Esophagus (tissue), 2 donors: Measurements from ENCODE around the gene ZNF8. TPM values are rescaled to one million over a fixed set of nuclear protein-coding genes. Genes with fewer than 3 reads are reported as not detected.

ENCODE experiments used
- H3K27ac ChIP-seq, 2 donors: one replicate each; pipeline ENCODE4 v1.5.1; 2013; ENCODE audit warnings: low read depth in 2 of 2, mild to moderate bottlenecking in 2 of 2, inconsistent platforms in 1 of 2, low read length in 1 of 2, moderate library complexity in 1 of 2
- H3K27me3 ChIP-seq, 2 donors: one replicate each; pipeline ENCODE4 v1.6.1; 2013; ENCODE audit warnings: low read length in 2 of 2, control low read depth in 1 of 2, mild to moderate bottlenecking in 1 of 2; ENCODE audit not compliant: insufficient read depth in 2 of 2, control insufficient read depth in 1 of 2
- H3K36me3 ChIP-seq, 2 donors: one replicate each; pipeline ENCODE4 v1.6.1; 2013; ENCODE audit warnings: low read length in 1 of 2; ENCODE audit not compliant: control insufficient read depth in 2 of 2, insufficient read depth in 2 of 2
- H3K4me1 ChIP-seq, 2 donors: one replicate each; pipeline ENCODE4 v1.6.1; 2013; ENCODE audit warnings: low read length in 1 of 2; ENCODE audit not compliant: control insufficient read depth in 2 of 2, insufficient read depth in 2 of 2
- H3K4me3 ChIP-seq, 2 donors: one replicate each; pipeline ENCODE4 v1.5.1; 2013; ENCODE audit warnings: low read length in 2 of 2, mild to moderate bottlenecking in 2 of 2, low read depth in 1 of 2, moderate library complexity in 1 of 2
- H3K9me3 ChIP-seq, 2 donors: one replicate each; pipeline ENCODE4 v1.6.1; 2013; ENCODE audit warnings: mild to moderate bottlenecking in 2 of 2, low read depth in 1 of 2, low read length in 1 of 2, moderate library complexity in 1 of 2; ENCODE audit not compliant: control insufficient read depth in 2 of 2, insufficient read depth in 1 of 2
- WGBS, 2 donors: extraction: QIAGEN DNeasy Blood & Tissue Kit; methylation state at CpG; one replicate each; pipeline ENCODE4 v1.1.7; 2013; 5-methylcytosine and 5-hydroxymethylcytosine counted together
- polyA plus RNA-seq, 2 donors: library from polyadenylated mRNA; stranded (reverse); fragments of 200-250 nt; gene quantifications; one replicate each; pipeline ENCODE4 v1.2.3, GENCODE V29; 2013
- donor health status: healthy with polysubstance abuse.
- donor health status: Bipolar disorder and iron deficiency.

ZNF8 gene
- polyA plus RNA-seq, 2 donors, result 0.91 to 1.6 TPM

DNA sequence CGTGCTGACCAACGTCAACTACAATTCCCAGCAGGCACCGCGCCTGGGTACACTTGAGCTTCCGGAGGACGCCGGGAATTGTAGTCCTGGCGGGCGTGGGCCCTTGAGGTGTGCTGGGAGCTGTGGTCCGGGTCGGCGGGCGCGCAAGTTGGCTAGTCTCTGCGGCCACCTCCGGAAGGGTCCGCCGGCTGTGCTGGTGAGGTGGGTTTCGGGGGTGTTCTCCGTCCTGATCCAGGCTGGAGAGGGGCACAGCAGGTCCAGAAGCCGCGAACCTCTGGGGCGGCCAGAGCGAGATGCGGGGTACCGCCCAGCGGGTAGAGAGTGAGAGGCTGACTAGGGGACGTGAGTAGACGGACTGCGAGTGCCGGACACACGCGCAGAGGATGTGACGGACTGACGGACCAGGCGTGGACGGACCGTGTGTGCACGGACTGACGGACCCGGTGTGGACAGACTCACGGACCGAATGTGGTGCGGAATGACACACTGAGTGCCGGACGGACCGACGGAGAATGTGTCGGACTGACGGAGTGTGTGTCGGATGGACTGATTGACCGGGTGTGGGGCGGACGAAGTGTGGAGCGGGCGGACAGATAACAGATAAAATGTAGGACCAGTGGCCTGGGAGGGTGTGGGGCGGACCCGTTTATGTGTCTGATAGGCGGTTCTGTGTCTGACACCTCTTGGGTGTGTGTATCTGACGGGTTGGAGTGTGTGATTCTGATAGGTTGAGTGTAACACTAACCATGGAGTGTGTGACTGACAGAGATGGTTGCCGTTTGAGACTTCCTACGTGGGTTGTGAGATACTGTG lies 48.4 kb downstream of the ZNF8 start, which contains the start of gene ZSCAN22:
Gene ZSCAN22 (plus strand): TSS at position 81 of the 813 bp plus-strand sequence. CDS start 7,809 bp downstream, outside the sequence.
- peak within 1 kb of the TSS; percentile 86 to 95 for H3K4me3 ChIP-seq
- no peaks in the 10 kb centered on the region for H3K9me3 ChIP-seq
- peak within 1 kb of the TSS; percentile 94 to 97 for H3K27ac ChIP-seq
- no peaks in the 10 kb centered on the region for H3K36me3 ChIP-seq
- peaks cover 0 to 8% of the 10 kb centered on the region in 2 donors for H3K4me1 ChIP-seq
- H3K27me3 ChIP-seq, result no peaks in the 10 kb centered on the region
- 0% methylated on average over 62 of the region's 62 CpGs for WGBS, 2 donors

DNA sequence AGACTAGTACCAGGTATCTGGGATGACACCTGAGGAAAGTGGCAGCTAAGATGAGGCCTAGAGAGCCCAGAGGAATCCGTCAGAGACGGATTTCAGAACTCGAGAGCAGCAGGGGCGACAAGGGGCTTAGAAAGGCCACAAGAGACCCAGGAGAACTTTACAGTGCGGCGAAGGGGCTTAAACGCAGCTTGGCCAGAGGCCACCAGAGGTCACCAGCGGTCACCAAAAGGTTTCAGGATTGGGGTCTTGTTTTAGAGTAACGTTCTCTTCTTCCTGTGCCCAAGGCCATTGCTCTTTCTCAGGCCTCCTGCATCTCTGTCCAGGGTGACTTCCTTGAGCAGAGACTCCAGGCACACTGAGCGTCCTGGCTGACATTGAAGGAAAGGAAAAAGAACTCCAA lies 50.2 kb downstream of the ZNF8 start:
- H3K27me3 ChIP-seq, result no peaks in the 10 kb centered on the region
- 70 to 72% methylated on average over 10 of the region's 10 CpGs for WGBS, 2 donors
- no peaks in the 10 kb centered on the region for H3K9me3 ChIP-seq
- no peak overlapping the region for H3K4me3 ChIP-seq
- H3K4me1 ChIP-seq, result peaks cover 0 to 8% of the 10 kb centered on the region in 2 donors
- H3K36me3 ChIP-seq, result no peaks in the 10 kb centered on the region
- no peak overlapping the region for H3K27ac ChIP-seq

DNA sequence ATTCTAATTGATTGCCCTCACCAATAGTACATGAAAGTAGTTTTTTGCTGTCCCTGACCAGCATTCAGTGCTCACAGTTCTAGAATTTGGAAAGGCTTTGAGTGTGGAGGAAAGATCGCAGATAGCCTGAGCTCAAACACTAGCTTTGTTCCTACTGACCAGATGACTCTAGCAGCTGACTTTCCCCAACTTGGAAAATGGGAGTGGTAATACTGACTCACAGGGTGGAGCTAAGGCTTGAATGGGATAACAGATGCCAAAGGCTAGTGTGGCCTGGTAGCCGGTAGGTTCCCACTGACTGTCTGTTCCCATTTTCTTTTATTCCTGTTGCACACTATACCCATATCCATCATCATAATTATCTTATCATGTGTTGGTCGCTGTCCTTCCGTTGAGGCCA lies 51.7 kb downstream of the ZNF8 start:
- Histone ChIP-seq H3K27me3 (no peaks in the 10 kb centered on the region), H3K9me3 (no peaks in the 10 kb centered on the region), H3K4me1 (peaks cover 0 to 8% of the 10 kb centered on the region in 2 donors), H3K36me3 (peaks cover 4 to 5% of the 10 kb centered on the region in 2 donors), H3K4me3 (no peak overlapping the region), H3K27ac (no peak overlapping the region)
- 66 to 84% methylated on average over 4 of the region's 4 CpGs for WGBS, 2 donors

DNA sequence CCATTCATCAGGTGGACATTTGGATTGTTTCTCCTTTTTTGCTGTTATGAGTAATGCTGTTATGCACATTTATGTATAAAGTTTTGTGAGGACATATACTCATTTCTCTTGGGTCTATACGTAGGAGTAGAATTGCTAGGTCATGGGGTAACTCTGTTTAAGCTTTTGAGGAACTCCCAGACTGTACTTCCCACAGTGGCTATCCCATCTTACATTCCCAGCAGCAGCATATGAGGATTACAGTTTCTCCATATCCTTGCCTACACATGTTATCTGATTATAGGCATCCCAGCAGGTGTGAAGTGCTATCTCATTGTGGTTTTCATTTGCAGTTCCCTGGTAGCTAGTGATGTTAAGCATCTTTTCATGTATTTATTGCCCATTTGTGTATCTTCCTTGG lies 53.9 kb downstream of the ZNF8 start:
- H3K4me1 ChIP-seq, result peaks cover 0 to 3% of the 10 kb centered on the region in 2 donors
- no peaks in the 10 kb centered on the region for H3K27me3 ChIP-seq
- H3K4me3 ChIP-seq, result no peak overlapping the region
- peaks cover 11 to 22% of the 10 kb centered on the region in 2 donors for H3K36me3 ChIP-seq
- 90 to 95% methylated on average over 1 of the region's 1 CpG for WGBS, 2 donors
- H3K9me3 ChIP-seq, result peaks cover 0 to 2% of the 10 kb centered on the region in 2 donors
- no peak overlapping the region for H3K27ac ChIP-seq

DNA sequence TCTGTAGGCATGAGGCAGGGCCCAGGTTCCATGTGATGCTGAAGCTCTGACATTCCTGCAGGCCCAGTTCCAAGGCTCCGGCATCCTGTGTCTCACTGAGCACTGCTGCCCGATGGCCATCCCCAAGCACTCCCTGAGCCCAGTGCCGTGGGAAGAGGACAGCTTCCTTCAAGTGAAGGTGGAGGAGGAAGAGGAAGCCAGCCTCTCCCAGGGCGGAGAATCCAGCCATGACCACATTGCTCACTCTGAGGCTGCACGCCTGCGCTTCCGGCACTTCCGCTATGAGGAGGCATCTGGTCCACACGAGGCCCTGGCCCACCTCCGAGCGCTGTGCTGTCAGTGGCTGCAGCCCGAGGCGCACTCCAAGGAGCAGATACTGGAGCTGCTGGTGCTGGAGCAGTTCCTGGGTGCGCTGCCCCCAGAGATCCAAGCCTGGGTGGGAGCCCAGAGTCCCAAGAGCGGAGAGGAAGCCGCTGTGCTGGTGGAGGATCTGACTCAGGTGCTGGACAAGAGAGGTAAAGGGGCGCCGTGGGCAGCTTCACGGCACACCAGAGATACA lies 56.0 kb downstream of the ZNF8 start:
- Histone ChIP-seq H3K4me3 (no peak overlapping the region), H3K4me1 (no peaks in the 10 kb centered on the region), H3K36me3 (peaks cover 16 to 36% of the 10 kb centered on the region in 2 donors), H3K27ac (no peak overlapping the region), H3K9me3 (peaks cover 0 to 14% of the 10 kb centered on the region in 2 donors), H3K27me3 (no peaks in the 10 kb centered on the region)
- WGBS, 2 donors, result 95% methylated on average over 19 of the region's 19 CpGs

DNA sequence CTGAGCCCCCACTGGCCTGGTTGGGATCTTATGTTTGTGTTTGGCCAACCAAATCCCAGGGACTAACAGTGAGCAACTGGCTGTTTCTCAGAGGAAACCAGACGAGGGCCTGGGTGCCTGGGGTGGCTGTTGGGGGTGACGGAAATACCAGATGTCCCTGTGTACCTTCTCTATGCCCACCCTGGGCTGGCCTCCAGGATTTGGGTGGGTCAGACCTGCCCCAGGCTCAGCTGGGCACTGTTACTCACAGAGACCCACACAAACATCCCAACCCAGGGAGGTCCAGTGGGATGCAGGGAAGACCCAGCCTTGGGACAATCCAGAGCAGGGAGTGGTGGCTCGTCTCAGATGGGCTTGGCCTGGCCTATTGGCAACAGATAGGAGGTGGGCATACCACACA lies 56.9 kb downstream of the ZNF8 start:
- Histone ChIP-seq H3K27ac (no peak overlapping the region), H3K27me3 (no peaks in the 10 kb centered on the region), H3K36me3 (peaks cover 19 to 36% of the 10 kb centered on the region in 2 donors), H3K4me3 (no peak overlapping the region), H3K9me3 (peaks cover 0 to 14% of the 10 kb centered on the region in 2 donors), H3K4me1 (no peaks in the 10 kb centered on the region)
- 76 to 88% methylated on average over 3 of the region's 3 CpGs for WGBS, 2 donors

DNA sequence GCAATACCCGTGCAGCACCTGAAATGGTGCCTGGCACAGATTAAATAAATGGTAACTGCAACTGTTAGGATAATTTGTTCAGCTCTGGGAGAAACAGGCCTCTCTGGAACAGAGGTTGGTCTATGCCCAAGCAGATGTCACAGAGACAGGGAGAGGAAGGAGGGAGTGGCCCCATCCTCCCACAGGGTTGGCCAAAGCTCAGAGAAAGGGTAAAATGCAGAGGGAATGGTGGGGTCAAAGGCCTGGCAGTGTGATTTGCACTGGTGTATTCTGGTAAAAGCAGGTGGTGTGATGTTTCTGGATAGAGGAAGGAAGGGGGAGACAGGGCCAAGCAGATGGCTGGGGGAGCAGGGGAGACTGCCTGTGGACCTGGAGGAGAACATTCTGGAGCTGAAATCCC lies 57.5 kb downstream of the ZNF8 start:
- no peaks in the 10 kb centered on the region for H3K4me1 ChIP-seq
- peaks cover 19 to 36% of the 10 kb centered on the region in 2 donors for H3K36me3 ChIP-seq
- 97 to 100% methylated on average over 1 of the region's 1 CpG for WGBS, 2 donors
- peak overlapping the region in 1 of 2 donors; percentile 13 for H3K27ac ChIP-seq
- peaks cover 0 to 14% of the 10 kb centered on the region in 2 donors for H3K9me3 ChIP-seq
- H3K4me3 ChIP-seq, result no peak overlapping the region
- no peaks in the 10 kb centered on the region for H3K27me3 ChIP-seq

DNA sequence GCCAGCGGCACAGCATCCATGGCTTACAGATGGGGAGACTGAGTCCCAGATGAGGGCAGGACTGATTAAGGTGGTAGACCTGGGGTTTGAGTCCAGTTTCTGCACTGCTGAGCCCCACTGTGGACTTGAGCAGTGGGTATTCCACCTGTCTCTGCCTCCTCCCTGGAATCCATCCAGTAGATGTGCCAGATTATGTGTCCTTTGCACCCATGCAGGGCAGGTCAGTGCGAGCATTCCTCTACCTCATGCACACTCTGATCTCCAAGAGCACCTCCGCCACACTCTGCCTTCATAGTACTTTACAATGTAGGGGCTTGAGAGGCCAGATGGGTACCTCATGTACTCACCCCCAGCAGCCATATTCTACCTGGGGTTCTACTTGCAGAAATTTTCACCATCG lies 58.1 kb downstream of the ZNF8 start:
- Histone ChIP-seq H3K4me3 (no peak overlapping the region), H3K36me3 (peaks cover 19 to 36% of the 10 kb centered on the region in 2 donors), H3K27ac (no peak overlapping the region), H3K9me3 (peaks cover 0 to 14% of the 10 kb centered on the region in 2 donors), H3K27me3 (no peaks in the 10 kb centered on the region), H3K4me1 (no peaks in the 10 kb centered on the region)
- 98 to 99% methylated on average over 4 of the region's 4 CpGs for WGBS, 2 donors

DNA sequence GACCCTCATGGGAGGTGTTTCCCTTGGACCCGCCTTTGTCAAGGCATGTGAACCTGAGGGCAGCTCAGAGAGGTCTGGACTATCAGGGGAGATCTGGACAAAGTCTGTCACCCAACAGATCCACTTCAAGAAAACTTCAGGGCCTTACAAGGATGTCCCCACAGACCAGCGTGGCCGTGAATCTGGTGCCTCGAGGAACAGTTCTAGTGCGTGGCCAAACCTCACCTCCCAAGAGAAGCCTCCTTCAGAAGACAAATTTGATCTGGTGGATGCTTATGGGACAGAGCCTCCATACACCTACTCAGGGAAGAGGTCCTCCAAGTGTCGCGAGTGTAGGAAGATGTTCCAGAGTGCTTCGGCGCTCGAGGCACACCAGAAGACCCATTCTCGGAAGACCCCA lies 59.6 kb downstream of the ZNF8 start:
- no peaks in the 10 kb centered on the region for H3K4me1 ChIP-seq
- WGBS, 2 donors, result 96 to 97% methylated on average over 11 of the region's 11 CpGs
- no peaks in the 10 kb centered on the region for H3K27me3 ChIP-seq
- no peak overlapping the region for H3K27ac ChIP-seq
- H3K4me3 ChIP-seq, result no peak overlapping the region
- H3K36me3 ChIP-seq, result peaks cover 19 to 36% of the 10 kb centered on the region in 2 donors
- H3K9me3 ChIP-seq, result peaks cover 0 to 14% of the 10 kb centered on the region in 2 donors
